ENCODE results near the gene SYK.

The SYK gene

DNA sequence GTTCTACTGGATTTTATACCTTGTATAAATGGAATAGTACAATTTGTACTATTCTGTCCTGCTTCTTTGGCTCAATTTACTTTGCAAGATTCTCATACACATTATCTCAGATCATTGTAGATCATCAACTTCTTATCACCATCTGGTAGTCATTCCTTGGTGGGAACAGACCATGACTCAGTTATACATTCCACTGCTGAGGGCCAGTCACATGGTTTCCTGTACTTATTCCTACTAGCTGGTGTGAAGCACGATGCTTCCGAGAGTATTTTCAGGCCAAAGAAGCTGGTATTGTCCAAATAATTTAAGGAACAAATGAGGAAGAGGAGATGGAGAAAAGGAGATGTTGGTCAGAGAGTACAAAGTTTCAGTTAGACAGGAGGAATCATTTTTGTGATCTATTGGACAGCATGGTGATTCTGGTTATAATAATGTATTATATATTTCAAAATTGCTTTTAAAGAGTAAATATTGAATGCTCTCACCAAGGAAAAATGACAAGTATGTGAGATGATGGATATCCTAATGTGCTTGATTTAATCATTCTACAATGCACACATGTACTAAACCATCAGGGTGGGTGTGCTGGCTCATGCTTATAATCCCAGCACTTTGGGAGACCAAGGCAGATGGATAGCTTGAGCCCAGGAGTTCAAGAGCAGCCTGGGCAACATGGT lies 124.1 kb downstream of the SYK start:
- no peak overlapping the region for H3K4me2 ChIP-seq (ENCODE audit: insufficient read depth, low read length)
- no peak for ATAC-seq (ENCODE audit: insufficient read depth, low read depth)
- no peak overlapping the region for H3K27ac ChIP-seq (ENCODE audit: low read length)
- no peaks in the 10 kb centered on the region for H3K9me3 ChIP-seq (ENCODE audit: insufficient read depth, low read length, severe bottlenecking)
- no peak overlapping the region for H2AFZ ChIP-seq (ENCODE audit: low read depth, low read length)
- no peaks in the 10 kb centered on the region for H3K27me3 ChIP-seq (ENCODE audit: insufficient read depth, low read length, poor library complexity)
- H3K36me3 ChIP-seq (ENCODE audit: insufficient read depth, low read length): no peaks in the 10 kb centered on the region
- H3K4me1 ChIP-seq (ENCODE audit: insufficient read depth, low read length): no peaks in the 10 kb centered on the region
- TF ChIP-seq, protein P1, sequence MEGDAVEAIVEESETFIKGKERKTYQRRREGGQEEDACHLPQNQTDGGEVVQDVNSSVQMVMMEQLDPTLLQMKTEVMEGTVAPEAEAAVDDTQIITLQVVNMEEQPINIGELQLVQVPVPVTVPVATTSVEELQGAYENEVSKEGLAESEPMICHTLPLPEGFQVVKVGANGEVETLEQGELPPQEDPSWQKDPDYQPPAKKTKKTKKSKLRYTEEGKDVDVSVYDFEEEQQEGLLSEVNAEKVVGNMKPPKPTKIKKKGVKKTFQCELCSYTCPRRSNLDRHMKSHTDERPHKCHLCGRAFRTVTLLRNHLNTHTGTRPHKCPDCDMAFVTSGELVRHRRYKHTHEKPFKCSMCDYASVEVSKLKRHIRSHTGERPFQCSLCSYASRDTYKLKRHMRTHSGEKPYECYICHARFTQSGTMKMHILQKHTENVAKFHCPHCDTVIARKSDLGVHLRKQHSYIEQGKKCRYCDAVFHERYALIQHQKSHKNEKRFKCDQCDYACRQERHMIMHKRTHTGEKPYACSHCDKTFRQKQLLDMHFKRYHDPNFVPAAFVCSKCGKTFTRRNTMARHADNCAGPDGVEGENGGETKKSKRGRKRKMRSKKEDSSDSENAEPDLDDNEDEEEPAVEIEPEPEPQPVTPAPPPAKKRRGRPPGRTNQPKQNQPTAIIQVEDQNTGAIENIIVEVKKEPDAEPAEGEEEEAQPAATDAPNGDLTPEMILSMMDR (IDR thresholded peaks at IDR 0.05; ENCODE audit: borderline replicate concordance, extremely low read depth, low read length, poor library complexity, severe bottlenecking): no peak
- no peak for TF ChIP-seq EZH2 (IDR thresholded peaks at IDR 0.05; ENCODE audit: borderline replicate concordance, low read depth, low read length, severe bottlenecking)
- no peak overlapping the region for H3K9ac ChIP-seq (ENCODE audit: low read depth, low read length)
- H3K79me2 ChIP-seq (ENCODE audit: insufficient read depth, low read length): no peaks in the 10 kb centered on the region
- no peak for DNase-seq
- no peak overlapping the region for H3K4me3 ChIP-seq (ENCODE audit: low read depth in 1 of 2, low read length in 2 of 2)
- H4K20me1 ChIP-seq (ENCODE audit: insufficient read depth, low read length): no peaks in the 10 kb centered on the region

- no peaks in the 10 kb centered on the region for H3K9me3 ChIP-seq (ENCODE audit: insufficient read depth, low read length, severe bottlenecking)
- ATAC-seq (ENCODE audit: insufficient read depth, low read depth) (no peak), DNase-seq (no peak)
- no peaks in the 10 kb centered on the region for H3K27me3 ChIP-seq (ENCODE audit: insufficient read depth, low read length, poor library complexity)
- TF ChIP-seq, protein P1 (IDR thresholded peaks at IDR 0.05; ENCODE audit: borderline replicate concordance, extremely low read depth, low read length, poor library complexity, severe bottlenecking): no peak
- no peak for TF ChIP-seq EZH2 (IDR thresholded peaks at IDR 0.05; ENCODE audit: borderline replicate concordance, low read depth, low read length, severe bottlenecking)
- H3K27ac ChIP-seq (ENCODE audit: low read length): no peak overlapping the region
- H3K9ac ChIP-seq (ENCODE audit: low read depth, low read length): no peak overlapping the region
- H3K79me2 ChIP-seq (ENCODE audit: insufficient read depth, low read length): no peaks in the 10 kb centered on the region
- H2AFZ ChIP-seq (ENCODE audit: low read depth, low read length): no peak overlapping the region
- H3K4me1 ChIP-seq (ENCODE audit: insufficient read depth, low read length): no peaks in the 10 kb centered on the region
- H3K4me2 ChIP-seq (ENCODE audit: insufficient read depth, low read length): no peak overlapping the region
- no peaks in the 10 kb centered on the region for H3K36me3 ChIP-seq (ENCODE audit: insufficient read depth, low read length)
- H4K20me1 ChIP-seq (ENCODE audit: insufficient read depth, low read length): no peaks in the 10 kb centered on the region
- no peak overlapping the region for H3K4me3 ChIP-seq (ENCODE audit: low read depth in 1 of 2, low read length in 2 of 2)
Observed at GRCh38 chr9:90926936-90927335, 125.3 kb downstream of the SYK start.

DNA sequence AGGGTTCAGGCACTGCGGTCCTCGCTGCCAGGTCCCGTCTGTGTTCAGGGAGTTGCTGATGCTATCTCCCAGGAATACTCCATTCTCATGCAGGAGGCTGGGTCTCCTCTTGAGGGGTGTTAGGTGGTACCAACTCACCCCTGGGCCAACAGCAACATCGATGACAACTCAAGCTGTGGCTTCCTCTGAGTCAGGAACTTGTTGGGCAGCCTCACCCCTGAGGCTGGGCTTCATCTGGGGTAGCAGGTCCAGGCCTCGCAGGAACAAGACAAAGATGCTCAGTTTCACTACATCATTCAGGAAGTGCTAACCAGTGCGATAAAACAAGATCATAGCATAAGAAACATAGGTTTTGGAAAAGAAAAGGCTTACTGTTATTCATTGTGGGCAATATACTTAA lies 125.9 kb downstream of the SYK start:
- Histone ChIP-seq H2AFZ (ENCODE audit: low read depth, low read length) (no peak overlapping the region), H3K4me3 (ENCODE audit: low read depth in 1 of 2, low read length in 2 of 2) (no peak overlapping the region), H3K9ac (ENCODE audit: low read depth, low read length) (no peak overlapping the region), H3K4me1 (ENCODE audit: insufficient read depth, low read length) (no peaks in the 10 kb centered on the region), H3K9me3 (ENCODE audit: insufficient read depth, low read length, severe bottlenecking) (no peaks in the 10 kb centered on the region), H3K27ac (ENCODE audit: low read length) (no peak overlapping the region), H3K27me3 (ENCODE audit: insufficient read depth, low read length, poor library complexity) (no peaks in the 10 kb centered on the region), H3K4me2 (ENCODE audit: insufficient read depth, low read length) (no peak overlapping the region), H3K36me3 (ENCODE audit: insufficient read depth, low read length) (no peaks in the 10 kb centered on the region), H4K20me1 (ENCODE audit: insufficient read depth, low read length) (no peaks in the 10 kb centered on the region), H3K79me2 (ENCODE audit: insufficient read depth, low read length) (no peaks in the 10 kb centered on the region)
- TF ChIP-seq, protein P1 (IDR thresholded peaks at IDR 0.05; ENCODE audit: borderline replicate concordance, extremely low read depth, low read length, poor library complexity, severe bottlenecking): no peak
- TF ChIP-seq EZH2 (IDR thresholded peaks at IDR 0.05; ENCODE audit: borderline replicate concordance, low read depth, low read length, severe bottlenecking): no peak
- no peak for DNase-seq
- ATAC-seq (ENCODE audit: insufficient read depth, low read depth): no peak

All from DND-41 (cell line).